ENCODE results near the gene PRAF2.

The PRAF2 gene

GRCh38 chrX:49058794-49059193 is 15.0 kb downstream of the PRAF2 start, which contains the start of gene CCDC120:
Gene CCDC120 (plus strand): TSS chrX:49058999. CDS start chrX:49062042, 3,043 bp downstream.
- POLR2A ChIA-PET: no interaction called here
- DNase-seq (ENCODE audit: extremely low spot score): no peak
- CTCF ChIA-PET: interaction anchor here (1.4 kb wide), 1 partner anchor 15 kb away, joined by 5 read pairs; no protein-coding TSS in a partner anchor
- no peak for TF ChIP-seq CTCF (IDR thresholded peaks at IDR 0.05; ENCODE audit: control extremely low read depth, extremely low read depth, low read depth, missing control alignments)

DNA sequence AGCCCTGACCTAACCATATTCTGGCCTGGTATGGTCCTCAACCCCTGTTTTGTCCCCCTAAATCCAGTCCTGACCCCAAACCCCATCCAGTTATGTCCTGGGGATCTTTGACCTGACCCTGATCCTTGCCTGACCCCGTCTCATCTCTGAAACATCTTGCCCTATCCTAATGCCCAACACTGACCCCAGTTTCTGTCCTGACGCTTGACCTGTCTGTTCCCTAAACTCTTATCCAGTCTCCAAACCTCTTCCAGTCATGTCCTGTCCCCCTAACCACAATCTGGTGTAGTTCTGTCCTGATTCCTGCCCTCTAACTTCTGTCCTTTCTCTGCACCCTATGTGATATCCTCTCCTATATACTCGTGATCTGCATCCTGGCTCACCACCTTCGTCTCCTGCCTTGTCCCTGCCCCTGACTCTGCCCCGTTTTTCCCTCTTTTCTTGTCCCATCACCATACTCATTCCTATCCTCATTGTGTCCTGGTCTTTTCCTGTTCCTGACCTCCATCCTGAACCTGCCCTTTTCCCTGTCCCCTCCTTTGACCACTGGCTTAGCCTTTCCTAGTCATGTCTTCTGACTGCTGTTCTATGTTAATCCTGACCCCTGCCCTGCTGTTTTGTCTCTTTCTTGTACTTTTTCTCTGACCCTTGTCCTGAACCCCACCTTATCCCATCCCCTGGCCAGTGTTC is 19.6 kb downstream of the PRAF2 start:
- CTCF ChIA-PET: no interaction called here
- DNase-seq (ENCODE audit: extremely low spot score): no peak
- no peak for TF ChIP-seq CTCF (IDR thresholded peaks at IDR 0.05; ENCODE audit: control extremely low read depth, extremely low read depth, low read depth, missing control alignments)
- POLR2A ChIA-PET: no interaction called here

- no peak for TF ChIP-seq CTCF (IDR thresholded peaks at IDR 0.05; ENCODE audit: control extremely low read depth, extremely low read depth, low read depth, missing control alignments)
- DNase-seq (ENCODE audit: extremely low spot score): peak; percentile 79
- ChIA-PET POLR2A (no interaction called here), CTCF (interaction anchor here (1.1 kb wide), 1 partner anchor 10 kb away, joined by 3 read pairs; no protein-coding TSS in a partner anchor)
Observed at GRCh38 chrX:49053223-49054072, 20.4 kb downstream of the PRAF2 start.

DNA sequence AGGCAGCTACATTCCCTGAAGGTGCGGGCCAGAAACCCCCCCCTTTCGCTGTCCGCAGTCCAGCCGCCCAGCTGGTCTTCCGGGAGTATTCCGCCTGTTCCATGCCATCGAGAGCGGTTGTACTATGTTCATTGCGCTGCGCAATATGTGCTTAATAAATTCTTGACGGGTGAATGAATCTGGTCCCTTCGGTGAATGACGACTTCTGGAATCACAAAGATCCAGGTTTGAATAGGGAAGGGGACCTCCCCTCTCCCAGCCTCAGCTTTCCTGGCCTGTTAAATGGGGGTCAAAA is 29.9 kb downstream of the PRAF2 start:
- ChIA-PET POLR2A (interaction anchor here (0.9 kb wide), 1 partner anchor 42 kb away, joined by 3 read pairs; the partner anchor contains the start of gene GRIPAP1), CTCF (interaction anchor here (1.0 to 1.6 kb wide), 9 partner anchors 9 to 85 kb away, joined by 3 to 6 read pairs (median 4); partner anchors contain the start of genes CCDC120 and KCND1)
- TF ChIP-seq CTCF (IDR thresholded peaks at IDR 0.05; ENCODE audit: control extremely low read depth, extremely low read depth, low read depth, missing control alignments): no peak
- DNase-seq (ENCODE audit: extremely low spot score): no peak

DNA sequence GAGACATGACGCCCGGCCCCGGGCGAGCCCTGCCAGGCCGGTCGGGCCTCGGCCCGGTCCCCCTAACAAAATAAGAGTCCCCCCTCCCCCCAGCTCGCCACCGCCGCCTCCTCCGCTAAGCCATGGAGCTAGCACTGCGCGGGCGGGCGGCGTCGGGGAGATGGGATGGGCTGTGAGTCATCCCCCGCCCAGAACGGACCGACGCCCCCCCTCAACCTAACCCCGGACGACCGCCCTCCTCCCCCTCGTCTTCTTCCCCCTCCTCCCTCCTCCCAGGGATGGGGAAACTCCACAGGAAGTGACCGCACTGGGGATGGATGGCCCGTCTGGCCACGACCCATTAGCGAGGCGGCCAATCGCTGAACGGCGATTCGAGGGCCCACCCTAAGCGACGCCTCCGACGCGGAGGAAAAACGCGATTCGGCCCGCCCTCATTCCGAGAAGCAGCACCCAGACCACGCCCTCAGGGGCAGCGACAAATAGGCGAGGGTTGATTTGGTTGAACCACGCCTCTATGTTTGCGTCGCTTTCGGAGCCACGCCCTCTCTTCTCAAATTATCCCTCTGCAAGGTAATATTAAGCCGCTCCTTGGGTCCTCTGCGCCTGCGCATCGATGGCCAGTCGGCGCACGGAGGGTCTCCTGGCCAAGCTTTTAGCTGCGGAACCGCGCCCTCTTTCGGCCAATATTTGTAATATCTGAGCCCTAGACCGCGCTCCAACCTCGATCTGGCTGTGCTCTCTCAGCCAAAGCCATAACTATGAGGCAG is 30.4 kb downstream of the PRAF2 start, which contains the start of gene TFE3:
Gene TFE3 (minus strand): TSS at position 138 of the 767 bp plus-strand sequence. CDS start 131 bp downstream, at position 7.
- peak; percentile 62 for TF ChIP-seq CTCF (IDR thresholded peaks at IDR 0.05; ENCODE audit: control extremely low read depth, extremely low read depth, low read depth, missing control alignments)
- peak; percentile 89 for DNase-seq (ENCODE audit: extremely low spot score)
- ChIA-PET CTCF (interaction anchor here (1.0 to 1.6 kb wide), 10 partner anchors 10 to 85 kb away, joined by 3 to 6 read pairs (median 4); partner anchors contain the start of genes CCDC120 and KCND1), POLR2A (interaction anchor here (0.6 to 0.9 kb wide), 3 partner anchors 41 to 441 kb away, joined by 3 to 5 read pairs (median 5); partner anchors contain the start of gene GRIPAP1)

Data from GM10248 (cell line).